ENCODE data around the gene NPEPL1.
"Not testable (repeated sequence)": the region's sequence is repeated elsewhere in the genome, so short reads cannot be mapped to it uniquely, and the experiment has no call there.

DNA sequence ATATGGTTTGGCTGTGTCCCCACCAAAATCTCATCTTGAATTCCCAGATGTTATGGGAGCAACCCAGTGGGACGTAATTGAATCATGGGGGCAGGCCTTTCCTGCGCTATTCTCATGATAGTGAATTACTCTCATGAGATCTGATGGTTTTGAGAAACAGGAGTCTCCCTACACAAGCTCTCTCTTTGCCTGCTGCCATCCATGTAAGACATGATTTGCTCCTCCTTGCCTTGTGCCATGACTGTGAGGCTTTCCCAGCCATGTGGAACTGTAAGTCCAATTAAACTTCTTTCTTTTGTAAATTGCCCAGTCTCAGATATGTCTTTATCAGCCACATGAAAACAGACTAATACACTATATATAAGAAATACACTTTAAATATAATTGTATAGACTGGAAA lies 33.6 kb downstream of the NPEPL1 start:
- TF ChIP-seq, protein P1, sequence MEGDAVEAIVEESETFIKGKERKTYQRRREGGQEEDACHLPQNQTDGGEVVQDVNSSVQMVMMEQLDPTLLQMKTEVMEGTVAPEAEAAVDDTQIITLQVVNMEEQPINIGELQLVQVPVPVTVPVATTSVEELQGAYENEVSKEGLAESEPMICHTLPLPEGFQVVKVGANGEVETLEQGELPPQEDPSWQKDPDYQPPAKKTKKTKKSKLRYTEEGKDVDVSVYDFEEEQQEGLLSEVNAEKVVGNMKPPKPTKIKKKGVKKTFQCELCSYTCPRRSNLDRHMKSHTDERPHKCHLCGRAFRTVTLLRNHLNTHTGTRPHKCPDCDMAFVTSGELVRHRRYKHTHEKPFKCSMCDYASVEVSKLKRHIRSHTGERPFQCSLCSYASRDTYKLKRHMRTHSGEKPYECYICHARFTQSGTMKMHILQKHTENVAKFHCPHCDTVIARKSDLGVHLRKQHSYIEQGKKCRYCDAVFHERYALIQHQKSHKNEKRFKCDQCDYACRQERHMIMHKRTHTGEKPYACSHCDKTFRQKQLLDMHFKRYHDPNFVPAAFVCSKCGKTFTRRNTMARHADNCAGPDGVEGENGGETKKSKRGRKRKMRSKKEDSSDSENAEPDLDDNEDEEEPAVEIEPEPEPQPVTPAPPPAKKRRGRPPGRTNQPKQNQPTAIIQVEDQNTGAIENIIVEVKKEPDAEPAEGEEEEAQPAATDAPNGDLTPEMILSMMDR (IDR thresholded peaks at IDR 0.05; ENCODE audit: extremely low read depth in 1 of 2, insufficient read depth in 1 of 2, low read depth in 1 of 2, low read length in 2 of 2) = not testable (repeated sequence)
- TF ChIP-seq, protein P2, sequence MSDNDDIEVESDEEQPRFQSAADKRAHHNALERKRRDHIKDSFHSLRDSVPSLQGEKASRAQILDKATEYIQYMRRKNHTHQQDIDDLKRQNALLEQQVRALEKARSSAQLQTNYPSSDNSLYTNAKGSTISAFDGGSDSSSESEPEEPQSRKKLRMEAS (IDR thresholded peaks at IDR 0.05; ENCODE audit: insufficient read depth, insufficient read length) = not testable (repeated sequence)
- TF ChIP-seq EZH2 (IDR thresholded peaks at IDR 0.05; ENCODE audit: borderline replicate concordance, low read depth, low read length, severe bottlenecking); JUN (IDR thresholded peaks at IDR 0.05; ENCODE audit: borderline replicate concordance, insufficient read depth, insufficient read length, low read depth); POLR2AphosphoS5 (IDR thresholded peaks at IDR 0.05; ENCODE audit: insufficient read depth, low read depth, low read length): not testable (repeated sequence)

Measured in endothelial cell of umbilical vein (primary cell).